Nephron (organoid): ENCODE data around the gene POP5.

Experiments used
- H3K27ac Mint-ChIP-seq, 3 experiments: 2 replicates each; pipeline ENCODE4 v1.8.0; 2020; ENCODE audit warnings: mixed read lengths in 3 of 3, mild to moderate bottlenecking in 2 of 3, moderate library complexity in 1 of 3
- H3K27me3 Mint-ChIP-seq: 2 replicates; pipeline ENCODE4 v1.8.0; 2021; ENCODE audit warnings: low read depth, mild to moderate bottlenecking, moderate library complexity, mixed read lengths
- H3K36me3 Mint-ChIP-seq: 2 replicates; pipeline ENCODE4 v1.8.0; 2020; ENCODE audit warnings: low read depth, mixed read lengths
- H3K4me1 Mint-ChIP-seq: 2 replicates; pipeline ENCODE4 v1.8.0; 2020; ENCODE audit warnings: mixed read lengths
- H3K4me3 Mint-ChIP-seq, 3 experiments: 2 replicates each; pipeline ENCODE4 v1.8.0; 2020; ENCODE audit warnings: mild to moderate bottlenecking in 3 of 3, mixed read lengths in 3 of 3, moderate library complexity in 2 of 3
- H3K9me3 Mint-ChIP-seq: 2 replicates; pipeline ENCODE4 v1.8.0; 2020; ENCODE audit warnings: mixed read lengths
- TF ChIP-seq, protein P1 (sequence below), 3 experiments: fragments of 200-600 bp; sonication (generic); IDR thresholded peaks; one replicate each; pipeline ENCODE4 v1.5.0; 2021; ENCODE audit warnings: antibody characterized with exemption in 3 of 3; ENCODE audit not compliant: unreplicated experiment in 3 of 3

Gene POP5

GRCh38 chr12:120580787-120581723 lies at the start of gene POP5:
Gene POP5 (minus strand): TSS chr12:120581402. CDS start chr12:120581362, 40 bp downstream.
- TF ChIP-seq, protein P1, sequence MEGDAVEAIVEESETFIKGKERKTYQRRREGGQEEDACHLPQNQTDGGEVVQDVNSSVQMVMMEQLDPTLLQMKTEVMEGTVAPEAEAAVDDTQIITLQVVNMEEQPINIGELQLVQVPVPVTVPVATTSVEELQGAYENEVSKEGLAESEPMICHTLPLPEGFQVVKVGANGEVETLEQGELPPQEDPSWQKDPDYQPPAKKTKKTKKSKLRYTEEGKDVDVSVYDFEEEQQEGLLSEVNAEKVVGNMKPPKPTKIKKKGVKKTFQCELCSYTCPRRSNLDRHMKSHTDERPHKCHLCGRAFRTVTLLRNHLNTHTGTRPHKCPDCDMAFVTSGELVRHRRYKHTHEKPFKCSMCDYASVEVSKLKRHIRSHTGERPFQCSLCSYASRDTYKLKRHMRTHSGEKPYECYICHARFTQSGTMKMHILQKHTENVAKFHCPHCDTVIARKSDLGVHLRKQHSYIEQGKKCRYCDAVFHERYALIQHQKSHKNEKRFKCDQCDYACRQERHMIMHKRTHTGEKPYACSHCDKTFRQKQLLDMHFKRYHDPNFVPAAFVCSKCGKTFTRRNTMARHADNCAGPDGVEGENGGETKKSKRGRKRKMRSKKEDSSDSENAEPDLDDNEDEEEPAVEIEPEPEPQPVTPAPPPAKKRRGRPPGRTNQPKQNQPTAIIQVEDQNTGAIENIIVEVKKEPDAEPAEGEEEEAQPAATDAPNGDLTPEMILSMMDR (IDR thresholded peaks at IDR 0.05; ENCODE audit: unreplicated experiment in 3 of 3), result no peak
- H3K27ac Mint-ChIP-seq, result peak within 1 kb of the TSS; percentile 49 to 82 (median 77)
- peak within 1 kb of the TSS; percentile 96 to 100 (median 98) for H3K4me3 Mint-ChIP-seq
- peaks cover 40% of the 10 kb centered on the region for H3K36me3 Mint-ChIP-seq
- peaks cover 27% of the 10 kb centered on the region for H3K4me1 Mint-ChIP-seq
- peaks cover 36% of the 10 kb centered on the region for H3K27me3 Mint-ChIP-seq
- H3K9me3 Mint-ChIP-seq, result no peaks in the 10 kb centered on the region

DNA sequence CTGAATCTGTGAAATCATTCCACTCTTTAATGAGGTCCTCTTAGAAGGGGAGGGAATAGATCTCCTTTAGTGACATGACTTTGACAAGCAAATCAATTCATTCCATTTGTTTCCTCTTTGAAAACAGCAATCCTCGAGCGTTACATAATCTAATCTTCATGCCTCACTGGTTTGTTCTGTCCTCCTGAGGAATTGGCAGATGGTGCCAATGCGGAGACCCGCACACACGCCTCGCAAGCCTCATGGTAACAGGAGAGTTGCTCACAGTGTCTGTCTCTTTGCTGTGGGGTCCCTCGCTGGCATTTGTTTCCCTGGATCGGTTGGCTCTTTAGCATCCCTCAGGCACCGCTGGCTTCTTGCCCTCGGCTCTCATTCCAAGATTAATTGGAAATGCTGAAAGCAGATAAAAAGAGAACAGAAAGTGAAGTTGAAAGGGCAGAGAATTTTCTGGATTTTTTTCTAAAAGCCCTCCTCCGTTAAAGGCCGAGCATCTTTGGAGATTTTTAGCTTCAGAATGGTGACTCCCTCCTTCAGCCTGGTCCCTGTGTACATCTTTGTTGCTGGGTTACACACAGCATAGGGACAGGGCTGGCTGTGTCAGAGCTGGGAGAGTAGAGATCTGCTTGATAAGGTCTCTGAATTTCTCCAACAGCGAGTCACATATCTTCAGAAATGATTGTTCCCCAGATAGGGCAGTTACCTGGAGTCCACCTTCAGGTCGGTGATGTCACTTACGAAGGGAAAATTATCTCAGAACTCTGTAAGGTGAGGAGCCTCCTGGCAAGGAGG lies 49.1 kb upstream of the POP5 start:
- no peak overlapping the region for H3K4me3 Mint-ChIP-seq
- H3K36me3 Mint-ChIP-seq, result no peaks in the 10 kb centered on the region
- H3K27me3 Mint-ChIP-seq, result peaks cover 25% of the 10 kb centered on the region
- H3K9me3 Mint-ChIP-seq, result no peaks in the 10 kb centered on the region
- TF ChIP-seq, protein P1 (IDR thresholded peaks at IDR 0.05; ENCODE audit: unreplicated experiment in 3 of 3), result no peak
- H3K4me1 Mint-ChIP-seq, result no peaks in the 10 kb centered on the region
- no peak overlapping the region for H3K27ac Mint-ChIP-seq

- TF ChIP-seq, protein P1 (IDR thresholded peaks at IDR 0.05; ENCODE audit: unreplicated experiment in 3 of 3), result no peak
- no peaks in the 10 kb centered on the region for H3K4me1 Mint-ChIP-seq
- no peak overlapping the region for H3K27ac Mint-ChIP-seq
- no peaks in the 10 kb centered on the region for H3K9me3 Mint-ChIP-seq
- H3K36me3 Mint-ChIP-seq, result no peaks in the 10 kb centered on the region
- no peak overlapping the region for H3K4me3 Mint-ChIP-seq
- H3K27me3 Mint-ChIP-seq, result peaks cover 19% of the 10 kb centered on the region
Measured at GRCh38 chr12:120628919-120629318, 47.7 kb upstream of the POP5 start.

- no peaks in the 10 kb centered on the region for H3K4me1 Mint-ChIP-seq
- H3K9me3 Mint-ChIP-seq, result no peaks in the 10 kb centered on the region
- no peak overlapping the region for H3K27ac Mint-ChIP-seq
- H3K27me3 Mint-ChIP-seq, result peaks cover 21% of the 10 kb centered on the region
- TF ChIP-seq, protein P1 (IDR thresholded peaks at IDR 0.05; ENCODE audit: unreplicated experiment in 3 of 3), result no peak
- H3K36me3 Mint-ChIP-seq, result no peaks in the 10 kb centered on the region
- H3K4me3 Mint-ChIP-seq, result no peak overlapping the region
Measured at GRCh38 chr12:120625557-120626419, 44.6 kb upstream of the POP5 start.

DNA sequence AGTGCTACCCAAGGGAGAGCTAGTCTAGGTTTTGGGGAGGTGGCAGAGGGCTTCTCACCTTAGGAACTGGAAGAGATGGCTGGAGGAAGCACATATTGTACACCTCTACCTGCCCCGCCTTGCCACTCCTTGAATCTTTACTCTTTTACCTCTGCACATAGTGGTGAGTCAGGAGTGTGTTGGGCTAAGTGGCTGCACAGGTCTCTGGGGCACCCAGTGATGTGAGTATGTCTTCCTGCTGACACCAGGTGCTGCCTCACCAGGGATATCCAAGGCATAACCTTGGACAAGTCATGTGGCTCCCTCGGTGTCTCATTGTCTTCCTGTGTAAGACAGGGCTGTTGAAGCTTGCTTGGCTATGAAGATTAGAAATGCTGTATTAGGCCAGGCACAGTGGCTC lies 39.4 kb upstream of the POP5 start:
- Mint-ChIP-seq H3K27ac (no peak overlapping the region), H3K4me3 (no peak overlapping the region), H3K9me3 (no peaks in the 10 kb centered on the region), H3K36me3 (no peaks in the 10 kb centered on the region), H3K4me1 (peaks cover 5% of the 10 kb centered on the region), H3K27me3 (peaks cover 21% of the 10 kb centered on the region)
- TF ChIP-seq, protein P1 (IDR thresholded peaks at IDR 0.05; ENCODE audit: unreplicated experiment in 3 of 3), result no peak
